Posterior vena cava (tissue), 2 donors: ENCODE measurements around the gene MAVS. TPM values are rescaled to one million over a fixed set of nuclear protein-coding genes. Genes with fewer than 3 reads are reported as not detected.
"Not testable (repeated sequence)": the region's sequence is repeated elsewhere in the genome, so short reads cannot be mapped to it uniquely, and the experiment has no call there.

Experiments
- DNase-seq: peaks from one replicate; pipeline ENCODE4 v3.0.0-alpha.2; 2020; ENCODE audit warnings: low spot score
- intact Hi-C, 2 donors: fragments of 100-400 bp; cut with DNase I; formaldehyde crosslinking; loops; one replicate each; pipeline versions ENCODE4 v1.14.1 to v1.14.2; 2022 to 2023
- total RNA-seq, 2 donors: library from RNA; stranded (reverse); fragmentation: NEBNext Ultra II Directional; extraction: Animal tissue kit (Norgen Biotek cat#: 25700); gene quantifications; one replicate each; pipeline ENCODE4 v1.2.1, GENCODE V29; 2021
- donor health status: DM: yes; HTN: yes; CAD: no.
- donor health status: DM: yes; HTN: yes; CAD: no.

The MAVS gene
- total RNA-seq, 2 donors from 2014 or later: 26.2 to 27.1 TPM

- intact Hi-C loops: no loop called here
- no peak for DNase-seq
Observed at GRCh38 chr20:3900187-3900604, 53.6 kb downstream of the MAVS start.

GRCh38 chr20:3901028-3901705 lies 54.5 kb downstream of the MAVS start:
- intact Hi-C loops: no loop called here
- DNase-seq: no peak

- DNase-seq: peak; percentile 29
- intact Hi-C loops: no loop called here
Observed at GRCh38 chr20:3901706-3902440, 55.2 kb downstream of the MAVS start.

GRCh38 chr20:3902446-3902845 lies 55.8 kb downstream of the MAVS start:
- intact Hi-C loops: no loop called here
- DNase-seq: peak; percentile 8

- intact Hi-C loops: no loop called here
- peak; percentile 24 for DNase-seq
Observed at GRCh38 chr20:3904224-3904623, 57.6 kb downstream of the MAVS start.

GRCh38 chr20:3904857-3905256 lies 58.2 kb downstream of the MAVS start:
- DNase-seq: no peak
- intact Hi-C loops: no loop called here

- intact Hi-C loops, DNase-seq: not testable (repeated sequence)
Observed at GRCh38 chr20:3906744-3907721, 60.4 kb downstream of the MAVS start.

GRCh38 chr20:3908667-3909066 lies 62.0 kb downstream of the MAVS start:
- intact Hi-C loops: no loop called here
- DNase-seq: no peak

GRCh38 chr20:3909952-3910366 lies 63.3 kb downstream of the MAVS start:
- DNase-seq: no peak
- intact Hi-C loops: no loop called here

- intact Hi-C loops: no loop called here
- DNase-seq: no peak
Observed at GRCh38 chr20:3910853-3911252, 64.2 kb downstream of the MAVS start.

GRCh38 chr20:3911956-3912355 lies 65.3 kb downstream of the MAVS start:
- intact Hi-C loops: no loop called here
- no peak for DNase-seq

GRCh38 chr20:3914446-3914845 lies 67.8 kb downstream of the MAVS start:
- no peak for DNase-seq
- intact Hi-C loops: no loop called here

GRCh38 chr20:3915691-3916090 lies 69.1 kb downstream of the MAVS start:
- DNase-seq: no peak
- intact Hi-C loops: no loop called here

- intact Hi-C loops: no loop called here
- DNase-seq: no peak
Observed at GRCh38 chr20:3916364-3916763, 69.7 kb downstream of the MAVS start.

GRCh38 chr20:3919352-3919751 lies 72.7 kb downstream of the MAVS start:
- DNase-seq: no peak
- intact Hi-C loops: no loop called here

- intact Hi-C loops: no loop called here
- DNase-seq: no peak
Observed at GRCh38 chr20:3922223-3922982, 75.8 kb downstream of the MAVS start.

- no peak for DNase-seq
- intact Hi-C loops: no loop called here
Observed at GRCh38 chr20:3922983-3923339, 76.3 kb downstream of the MAVS start.

GRCh38 chr20:3923818-3924217 lies 77.2 kb downstream of the MAVS start:
- intact Hi-C loops: no loop called here
- DNase-seq: no peak
